CD14-positive monocyte (primary cell): Measurements from ENCODE around the gene RBFOX1. TPM values are rescaled to one million over a fixed set of nuclear protein-coding genes. Genes with fewer than 3 reads are reported as not detected.

Experiments used
- DNase-seq, 3 donors: peaks; one replicate each; pipeline ENCODE4 v3.0.0-alpha.2; 2011 to 2022
- H2AFZ ChIP-seq: 2 replicates; pipeline ENCODE4 v1.6.0; 2012; ENCODE audit warnings: mild to moderate bottlenecking, low read depth, low read length, inconsistent platforms; ENCODE audit not compliant: insufficient read depth, poor library complexity, severe bottlenecking
- H3K27ac ChIP-seq, 2 donors: 1 replicate in 1 of 2; 2 replicates in 1 of 2; pipeline ENCODE4 v1.5.1; 2012 to 2013; ENCODE audit warnings: low read length in 2 of 2, control low read depth in 1 of 2, inconsistent platforms in 1 of 2, low read depth in 1 of 2, mild to moderate bottlenecking in 1 of 2
- H3K27me3 ChIP-seq, 2 donors: one replicate each; pipeline versions ENCODE4 v1.6.0 to v1.6.1; 2011 to 2013; ENCODE audit warnings: low read length in 2 of 2; ENCODE audit not compliant: control insufficient read depth in 2 of 2, insufficient read depth in 2 of 2
- H3K36me3 ChIP-seq, 2 donors: replicated peaks in 1 of 2; 1 replicate in 1 of 2; 2 replicates in 1 of 2; pipeline versions ENCODE4 v1.5.1 to v1.6.1; 2012 to 2013; ENCODE audit warnings: low read length in 2 of 2, control low read depth in 1 of 2, inconsistent platforms in 1 of 2, mild to moderate bottlenecking in 1 of 2; ENCODE audit not compliant: insufficient read depth in 2 of 2, control insufficient read depth in 1 of 2
- H3K4me1 ChIP-seq, 2 donors: 1 replicate in 1 of 2; 2 replicates in 1 of 2; pipeline versions ENCODE4 v1.5.1 to v1.6.1; 2012 to 2013; ENCODE audit warnings: low read length in 2 of 2, control low read depth in 1 of 2, inconsistent platforms in 1 of 2, mild to moderate bottlenecking in 1 of 2, moderate library complexity in 1 of 2; ENCODE audit not compliant: insufficient read depth in 2 of 2, control insufficient read depth in 1 of 2
- H3K4me2 ChIP-seq: replicated peaks from 2 replicates; pipeline ENCODE3; 2012; ENCODE audit warnings: low read length, moderate library complexity, mild to moderate bottlenecking; ENCODE audit not compliant: poor library complexity, severe bottlenecking; ENCODE audit errors: extremely low read depth
- H3K4me3 ChIP-seq, 3 experiments: fragments of 200-600 bp in 1 of 3; sonication (generic) in 1 of 3; replicated peaks in 1 of 3; 1 replicate in 2 of 3; 2 replicates in 1 of 3; pipeline ENCODE4 v1.5.1; 2011 to 2013; ENCODE audit warnings: low read length in 3 of 3, mild to moderate bottlenecking in 3 of 3, control low read depth in 2 of 3, low read depth in 2 of 3, inconsistent platforms in 1 of 3, moderate library complexity in 1 of 3
- H3K79me2 ChIP-seq: 2 replicates; pipeline ENCODE4 v1.6.0; 2012; ENCODE audit warnings: mild to moderate bottlenecking, control low read depth, inconsistent platforms, low read length, moderate library complexity; ENCODE audit not compliant: insufficient read depth
- H3K9ac ChIP-seq: 2 replicates; pipeline ENCODE4 v1.6.0; 2017; ENCODE audit warnings: low read length, mild to moderate bottlenecking; ENCODE audit not compliant: insufficient read depth, poor library complexity, severe bottlenecking
- H3K9me3 ChIP-seq, 2 donors: replicated peaks in 1 of 2; 1 replicate in 1 of 2; 2 replicates in 1 of 2; pipeline versions ENCODE4 v1.5.1 to v1.6.1; 2012 to 2013; ENCODE audit warnings: low read length in 2 of 2, control low read depth in 1 of 2; ENCODE audit not compliant: control insufficient read depth in 1 of 2, insufficient read depth in 1 of 2
- H4K20me1 ChIP-seq: 2 replicates; pipeline ENCODE4 v1.6.0; 2012; ENCODE audit warnings: mild to moderate bottlenecking, low read length, control low read depth, moderate library complexity; ENCODE audit not compliant: insufficient read depth
- H3K27ac Mint-ChIP-seq, 7 donors: one replicate each; pipeline ENCODE4 v1.8.0; 2020; ENCODE audit warnings: mild to moderate bottlenecking in 7 of 7, mixed read lengths in 7 of 7, moderate library complexity in 6 of 7, inconsistent platforms in 2 of 7
- H3K27me3 Mint-ChIP-seq, 3 donors: one replicate each; pipeline ENCODE4 v1.8.0; 2021 to 2022; ENCODE audit warnings: low read depth in 3 of 3, mild to moderate bottlenecking in 3 of 3, mixed read lengths in 3 of 3, moderate library complexity in 3 of 3, inconsistent platforms in 1 of 3
- H3K36me3 Mint-ChIP-seq, 2 donors: one replicate each; pipeline ENCODE4 v1.8.0; 2020; ENCODE audit warnings: mixed read lengths in 2 of 2, inconsistent platforms in 1 of 2, mild to moderate bottlenecking in 1 of 2
- H3K4me1 Mint-ChIP-seq: one replicate; pipeline ENCODE4 v1.8.0; 2020; ENCODE audit warnings: mild to moderate bottlenecking, mixed read lengths
- H3K4me3 Mint-ChIP-seq, 2 donors: one replicate each; pipeline ENCODE4 v1.8.0; 2020; ENCODE audit warnings: mild to moderate bottlenecking in 2 of 2, mixed read lengths in 2 of 2, moderate library complexity in 1 of 2
- H3K9me3 Mint-ChIP-seq, 7 donors: one replicate each; pipeline ENCODE4 v1.8.0; 2020 to 2022; ENCODE audit warnings: mixed read lengths in 7 of 7, mild to moderate bottlenecking in 6 of 7, moderate library complexity in 6 of 7, inconsistent platforms in 2 of 7
- CTCF ChIP-seq: fragments of 200-600 bp; IDR thresholded peaks from one replicate; pipeline ENCODE4 v1.8.0; 2022; ENCODE audit warnings: antibody characterized with exemption, mild to moderate bottlenecking
- WGBS: methylation state at CpG from one replicate; pipeline ENCODE4 v1.1.5; 2013; ENCODE audit warnings: missing lambda C conversion rate; ENCODE audit not compliant: insufficient coverage; 5-methylcytosine and 5-hydroxymethylcytosine counted together
- intact Hi-C, 2 donors: fragments of 100-400 bp; cut with micrococcal nuclease; formaldehyde crosslinking; loops; one replicate each; pipeline versions ENCODE4 v1.15.0 to v1.15.1; 2023
- polyA plus RNA-seq, 3 donors: library from polyadenylated mRNA; depleted of rRNA in 1 of 3; unstranded in 2 of 3; stranded (reverse) in 1 of 3; fragments of 300-500 nt in 2 of 3; fragments of >200 nt in 1 of 3; fragmentation: Illumina TruSeq in 2 of 3; gene quantifications; 1 replicate in 2 of 3; 2 replicates in 1 of 3; pipeline ENCODE4 v1.2.3, GENCODE V29; 2012 to 2021

The RBFOX1 gene
- polyA plus RNA-seq, 3 donors, result not detected

GRCh38 chr16:7378024-7378695, 45.5 kb downstream of the RBFOX1 start:
- Mint-ChIP-seq H3K4me1 (no peaks in the 10 kb centered on the region), H3K9me3 (peaks cover 0 to 2% (median 0%) of the 10 kb centered on the region in 7 donors), H3K27ac (no peak overlapping the region), H3K4me3 (no peak overlapping the region), H3K27me3 (no peaks in the 10 kb centered on the region), H3K36me3 (no peaks in the 10 kb centered on the region)
- no peaks in the 10 kb centered on the region for H3K27me3 ChIP-seq
- WGBS, result 79% methylated on average over 14 of the region's 16 CpGs
- no peaks in the 10 kb centered on the region for H4K20me1 ChIP-seq
- H3K9ac ChIP-seq, result no peak overlapping the region
- no peaks in the 10 kb centered on the region for H3K4me1 ChIP-seq
- H3K9me3 ChIP-seq, result no peaks in the 10 kb centered on the region
- no peak for TF ChIP-seq CTCF
- no peak for DNase-seq
- H2AFZ ChIP-seq, result no peak overlapping the region
- no peaks in the 10 kb centered on the region for H3K79me2 ChIP-seq
- H3K4me3 ChIP-seq, result no peak overlapping the region
- no peak overlapping the region for H3K27ac ChIP-seq
- intact Hi-C loops, result no loop called here
- no peak overlapping the region for H3K4me2 ChIP-seq
- H3K36me3 ChIP-seq, result no peaks in the 10 kb centered on the region

- Mint-ChIP-seq H3K36me3 (no peaks in the 10 kb centered on the region), H3K27me3 (no peaks in the 10 kb centered on the region), H3K4me1 (no peaks in the 10 kb centered on the region), H3K27ac (no peak overlapping the region), H3K9me3 (peaks cover 0 to 2% (median 0%) of the 10 kb centered on the region in 7 donors), H3K4me3 (no peak overlapping the region)
- no peak overlapping the region for H3K27ac ChIP-seq
- H3K9ac ChIP-seq, result no peak overlapping the region
- no peak overlapping the region for H3K4me3 ChIP-seq
- H2AFZ ChIP-seq, result no peak overlapping the region
- H3K9me3 ChIP-seq, result no peaks in the 10 kb centered on the region
- H3K79me2 ChIP-seq, result no peaks in the 10 kb centered on the region
- 60% methylated on average over 1 of the region's 5 CpGs for WGBS
- no peaks in the 10 kb centered on the region for H3K4me1 ChIP-seq
- no peak for DNase-seq
- no peaks in the 10 kb centered on the region for H4K20me1 ChIP-seq
- no peaks in the 10 kb centered on the region for H3K27me3 ChIP-seq
- H3K36me3 ChIP-seq, result no peaks in the 10 kb centered on the region
- intact Hi-C loops, result no loop called here
- no peak for TF ChIP-seq CTCF
- no peak overlapping the region for H3K4me2 ChIP-seq
Observed at GRCh38 chr16:7380441-7380840, 47.8 kb downstream of the RBFOX1 start.
